HG02623 (cell line): ENCODE results near the gene HTR1D.
"Not testable (repeated sequence)": the region's sequence is repeated elsewhere in the genome, so short reads cannot be mapped to it uniquely, and the experiment has no call there.

Experiments used
- ATAC-seq: cut with Tn5 transposase; IDR thresholded peaks from one replicate; pipeline ENCODE4 v1.9.1; 2021; ENCODE audit warnings: moderate library complexity; ENCODE audit not compliant: unreplicated experiment

The HTR1D gene

DNA sequence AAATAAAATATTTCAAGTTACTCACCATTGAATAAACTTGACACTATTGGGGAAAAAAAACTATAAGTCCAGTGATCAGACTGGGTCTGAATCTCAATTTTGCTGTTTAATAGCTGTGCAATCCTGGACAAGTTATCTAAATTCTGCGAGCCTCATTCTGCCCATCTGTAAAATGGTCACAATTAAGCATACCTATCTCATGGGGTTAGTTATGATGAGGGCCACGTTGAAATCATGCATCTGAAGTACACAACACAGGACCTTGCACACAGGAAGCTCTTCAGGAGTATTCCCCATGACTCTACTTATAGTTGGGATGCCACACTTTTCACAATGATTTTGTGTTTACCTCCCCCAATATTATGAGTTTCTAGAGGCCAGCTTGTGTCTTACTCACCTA lies 3.8 kb upstream of the HTR1D start:
- ATAC-seq, result no peak

DNA sequence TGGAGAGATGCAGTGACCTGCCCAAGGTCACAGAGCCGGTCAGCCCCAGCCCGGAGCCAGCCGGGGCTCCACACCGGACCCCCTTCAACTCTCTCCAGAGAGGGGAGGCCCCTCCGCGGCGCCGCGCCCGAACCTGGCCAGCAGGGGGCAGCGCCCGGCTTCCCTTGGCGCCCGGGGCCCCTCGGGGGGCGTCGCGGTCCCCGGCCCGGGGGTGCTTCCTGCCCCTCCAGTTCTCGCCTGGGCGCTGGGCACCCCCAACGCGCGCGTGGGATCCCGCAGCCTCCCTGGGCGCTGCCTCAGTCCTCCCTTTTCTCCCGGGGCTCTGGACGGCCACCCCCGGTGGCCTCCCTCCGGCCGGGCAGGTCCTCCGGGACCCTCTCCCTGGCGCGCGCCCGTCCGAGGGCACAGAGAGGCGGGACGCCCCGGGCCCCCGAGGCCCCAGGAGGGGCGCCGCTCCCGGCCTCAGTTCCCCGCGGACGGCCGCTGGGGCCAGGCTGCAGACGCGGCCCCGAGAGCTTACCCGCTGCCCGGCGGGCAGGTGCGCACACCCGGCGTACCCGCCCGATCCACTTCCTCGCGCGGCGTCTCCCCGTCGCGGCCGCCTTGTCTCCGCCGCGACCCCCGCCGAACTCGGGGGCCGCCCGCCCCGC lies 406 bp downstream of the HTR1D start:
- ATAC-seq, result no peak

DNA sequence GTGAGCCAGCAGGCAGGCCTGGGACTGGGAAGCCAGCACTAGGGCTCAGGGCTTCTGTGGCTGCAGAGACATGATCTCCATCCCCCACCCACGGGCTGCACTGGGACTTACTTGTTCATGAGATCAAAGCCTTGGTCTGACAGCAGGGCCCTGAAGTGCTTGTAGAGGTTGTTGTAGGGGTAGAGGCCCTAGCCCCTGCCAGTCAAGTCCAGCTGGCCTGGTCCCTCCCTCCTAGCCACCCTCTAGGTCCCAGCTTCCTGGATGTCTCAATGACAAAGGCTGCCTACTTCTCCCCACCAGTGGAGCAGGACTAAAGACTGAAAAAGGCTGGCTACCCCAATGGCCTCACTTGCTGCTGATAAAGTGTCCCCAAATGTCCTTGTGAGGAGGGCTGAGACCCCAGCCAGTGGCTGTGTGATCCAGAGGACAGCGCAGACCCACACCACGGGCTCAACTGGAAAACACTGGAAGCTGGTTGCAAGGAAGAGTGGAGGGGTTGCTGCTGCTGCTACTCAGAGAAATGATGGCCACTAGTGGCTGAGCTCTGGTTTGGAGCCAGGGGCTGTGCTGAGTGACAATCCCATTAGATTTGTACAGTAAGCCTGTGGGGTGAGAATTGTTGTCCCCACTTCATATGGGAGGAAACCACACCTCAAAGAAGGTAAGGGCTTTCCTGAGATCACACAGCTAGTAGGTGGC lies 1.4 kb downstream of the HTR1D start:
- ATAC-seq, result no peak

DNA sequence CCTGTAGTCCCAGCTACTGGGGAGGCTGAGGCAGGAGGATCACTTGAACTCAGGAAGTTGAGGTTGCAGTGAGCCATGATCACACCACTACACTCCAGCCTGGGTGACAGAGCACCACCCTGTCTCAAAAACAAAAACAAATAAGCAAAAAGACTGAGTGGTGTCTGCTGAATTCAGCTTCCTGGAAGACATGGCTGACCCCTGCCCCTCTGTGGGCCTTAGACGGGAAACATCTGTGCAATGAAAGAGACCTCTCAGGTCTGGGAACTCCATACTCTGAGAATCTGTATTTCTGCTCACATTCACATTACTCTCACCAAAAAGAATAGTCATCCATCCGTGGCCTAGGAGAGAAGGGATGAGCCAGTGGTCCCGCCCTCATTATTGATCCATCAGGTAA lies 2.0 kb downstream of the HTR1D start:
- no peak for ATAC-seq

DNA sequence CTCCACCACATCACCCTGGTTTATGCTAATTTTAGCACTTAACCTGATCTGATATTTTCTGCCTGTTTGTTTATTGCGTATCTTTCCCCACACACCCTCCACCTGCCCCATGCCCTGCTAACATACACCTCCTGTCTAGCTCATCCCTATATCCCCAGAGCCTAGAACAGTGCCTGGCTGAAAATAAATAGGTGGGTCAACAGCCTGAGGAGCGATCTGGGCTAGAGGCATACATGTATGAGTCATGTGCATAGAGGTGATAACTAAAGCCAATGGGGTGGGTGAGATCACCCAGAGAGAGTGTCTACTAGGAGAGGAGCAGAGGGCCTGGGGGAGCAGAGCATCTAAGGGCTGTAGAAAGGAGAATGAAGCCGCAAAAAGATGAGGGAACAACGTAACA lies 2.7 kb downstream of the HTR1D start:
- ATAC-seq, result no peak

DNA sequence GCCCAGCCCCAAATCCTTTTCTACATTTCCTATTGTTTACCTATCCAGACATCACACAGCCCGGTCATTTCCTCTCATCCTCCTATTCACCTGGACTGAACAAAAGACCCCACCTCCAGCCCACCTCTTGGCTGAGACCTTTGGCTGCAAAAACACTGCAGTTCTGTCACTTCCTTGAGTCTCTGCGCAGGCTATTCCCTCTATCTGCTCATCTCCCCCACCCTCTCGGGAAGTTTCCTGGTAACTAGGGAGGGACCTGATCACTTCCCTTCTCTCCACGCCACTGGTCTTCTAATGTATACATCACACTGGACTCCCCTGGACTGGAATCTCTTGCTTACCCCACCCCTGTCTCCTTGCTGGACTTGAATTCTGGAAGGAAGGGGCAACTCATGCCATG lies 5.3 kb downstream of the HTR1D start:
- no peak for ATAC-seq

DNA sequence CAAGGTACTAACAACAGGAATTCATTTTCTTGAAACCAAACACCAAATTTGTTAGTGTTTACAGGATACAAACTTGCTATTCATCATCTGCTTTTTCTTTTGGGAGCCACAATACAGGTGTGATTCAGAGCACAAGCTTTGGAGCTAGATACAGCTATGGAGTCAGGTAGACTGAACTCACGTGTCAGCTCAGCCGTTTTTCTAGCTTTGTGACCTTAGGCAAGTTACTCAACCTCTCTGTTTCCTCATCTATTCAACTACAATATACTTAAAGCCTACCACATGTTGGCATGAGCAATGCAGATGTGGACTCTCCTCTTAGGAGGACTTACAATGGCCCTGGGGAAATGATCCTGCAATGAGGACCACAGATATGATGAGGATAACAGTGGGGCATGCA lies 6.3 kb downstream of the HTR1D start:
- ATAC-seq, result no peak

DNA sequence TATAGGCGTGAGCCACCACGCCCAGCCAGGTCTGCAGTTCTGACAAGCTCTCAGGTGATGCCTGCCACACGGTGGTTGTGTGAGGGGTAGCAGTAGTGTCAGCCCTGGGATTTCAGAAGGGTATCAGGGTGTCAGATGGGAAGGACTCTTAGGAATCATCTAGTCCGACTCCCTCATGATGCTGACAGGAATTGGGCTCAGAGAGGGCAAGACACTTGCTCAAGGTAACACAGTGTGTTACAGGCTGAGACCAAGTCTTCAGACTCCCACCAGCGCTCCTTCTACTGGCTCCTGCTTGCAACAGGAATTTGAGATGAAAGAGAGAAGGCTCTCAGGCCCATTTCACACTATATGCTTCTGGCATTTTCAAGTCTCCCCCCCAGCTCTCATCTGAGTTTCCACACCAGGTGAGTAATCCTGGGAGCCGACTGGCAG lies 6.9 kb downstream of the HTR1D start:
- ATAC-seq, result no peak

DNA sequence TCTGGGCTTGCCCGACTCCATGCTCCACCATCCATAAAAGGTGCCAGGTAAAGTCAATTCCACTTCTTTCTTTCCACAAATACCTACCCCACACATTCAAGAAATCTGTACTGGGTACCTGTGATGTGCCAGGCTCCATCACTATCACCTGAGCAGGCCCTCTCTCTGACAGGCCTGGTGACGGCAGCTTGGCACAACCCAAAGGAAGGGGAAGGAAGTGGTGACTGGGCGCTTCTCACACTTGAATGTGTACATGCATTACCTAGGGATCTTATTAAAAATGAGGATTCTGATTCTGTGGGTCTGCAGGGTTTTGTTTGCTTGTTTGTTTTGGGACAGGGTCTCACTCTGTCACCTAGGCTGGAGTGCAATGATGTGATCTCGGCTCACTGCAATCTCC lies 7.5 kb downstream of the HTR1D start:
- no peak for ATAC-seq

DNA sequence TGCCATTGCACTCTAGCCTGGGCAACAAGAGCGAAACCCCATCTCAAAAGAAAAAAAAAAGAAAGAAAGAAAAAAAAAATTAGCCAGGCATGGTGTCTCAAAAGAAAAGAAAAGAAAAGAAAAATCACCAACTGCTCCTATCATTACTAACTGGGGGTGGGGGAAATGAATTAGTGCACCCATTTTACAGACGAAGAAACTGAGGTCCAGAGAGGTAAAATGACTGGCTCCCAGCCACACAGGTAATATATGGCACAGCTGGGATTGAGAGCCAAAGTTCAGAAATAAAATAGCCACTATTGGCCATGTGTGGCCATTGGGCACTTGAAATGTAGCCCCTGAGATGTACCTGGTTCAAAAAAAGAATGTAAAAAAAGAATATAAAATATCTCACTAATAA lies 8.8 kb downstream of the HTR1D start:
- no peak for ATAC-seq

DNA sequence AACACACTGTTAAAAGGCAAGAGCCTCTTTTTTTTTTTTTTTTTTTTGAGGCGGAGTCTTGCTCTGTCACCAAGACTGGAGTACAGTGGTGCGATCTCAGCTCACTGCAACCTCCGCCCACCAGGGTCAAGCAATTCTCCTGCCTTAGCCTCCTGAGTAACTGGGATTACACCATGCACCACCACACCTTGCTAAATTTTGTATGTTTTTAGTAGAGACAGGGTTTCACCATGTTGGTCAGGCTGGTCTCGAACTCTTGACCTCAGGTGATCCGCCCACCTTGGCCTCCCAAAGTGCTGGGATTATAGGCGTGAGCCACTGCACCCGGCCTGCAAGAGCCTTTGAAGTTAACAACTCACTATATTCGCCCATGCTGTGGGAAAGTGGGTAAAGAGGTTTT lies 9.6 kb downstream of the HTR1D start:
- not testable (repeated sequence) for ATAC-seq

DNA sequence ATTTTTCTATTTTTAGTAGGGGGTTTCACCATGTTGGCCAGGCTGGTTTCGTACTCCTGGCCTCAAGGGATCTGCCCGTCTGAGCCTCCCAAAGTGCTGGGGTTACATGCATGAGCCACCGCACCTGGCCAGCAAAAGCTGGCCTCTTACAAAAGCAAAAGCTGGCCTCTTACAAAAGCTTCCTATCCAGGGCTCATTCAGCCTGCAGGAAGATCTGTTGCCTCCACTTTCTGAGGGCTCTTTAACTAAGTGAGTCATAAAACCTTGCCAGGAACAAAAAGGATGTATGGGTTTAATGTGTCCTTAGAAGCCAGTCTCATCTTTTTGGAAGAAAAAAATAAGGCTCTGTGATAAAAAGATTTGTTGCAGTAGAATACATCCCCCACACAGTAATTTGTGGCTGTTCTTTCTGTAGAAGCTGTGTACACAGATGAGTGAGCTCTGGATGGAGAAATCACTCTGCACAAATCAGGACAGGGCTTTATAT lies 15.0 kb downstream of the HTR1D start:
- no peak for ATAC-seq

DNA sequence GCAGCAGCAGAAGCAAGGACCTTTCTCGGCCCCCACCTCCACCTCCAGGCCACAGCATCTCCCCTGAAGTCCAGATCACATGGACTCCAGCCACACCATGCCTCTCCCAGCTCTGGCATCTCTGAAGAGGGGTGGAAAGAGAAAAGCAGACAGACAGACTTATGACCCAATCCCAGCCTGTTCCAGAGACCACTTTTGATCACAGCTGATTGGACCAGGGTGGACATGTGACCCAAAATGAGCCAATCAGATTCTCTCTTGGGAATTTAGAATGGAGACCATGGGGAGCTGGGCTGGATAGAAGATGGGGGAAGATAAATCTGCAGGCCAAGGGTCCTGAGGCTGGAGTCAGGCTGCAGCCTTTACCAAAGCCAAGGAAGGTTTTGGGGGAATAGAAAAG lies 16.4 kb downstream of the HTR1D start:
- ATAC-seq, result no peak

DNA sequence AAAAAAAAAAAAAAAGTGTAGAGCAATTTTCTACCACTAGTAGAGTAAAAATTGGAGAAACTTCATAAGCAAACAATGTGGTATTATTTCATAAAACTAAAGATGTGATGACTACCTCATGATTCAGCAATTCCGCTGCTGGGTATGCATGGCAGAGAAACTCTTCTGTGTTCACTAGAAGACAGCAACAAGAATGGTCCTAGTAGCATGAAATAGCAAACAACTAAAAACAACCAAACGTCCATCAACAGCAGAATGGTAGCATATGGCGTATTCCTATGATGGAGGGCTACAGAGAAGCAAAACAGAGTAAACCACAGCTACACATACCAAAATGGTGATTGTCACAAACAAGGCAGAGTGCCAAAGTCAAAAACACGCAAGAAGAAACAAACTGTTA lies 18.9 kb downstream of the HTR1D start:
- ATAC-seq, result no peak

DNA sequence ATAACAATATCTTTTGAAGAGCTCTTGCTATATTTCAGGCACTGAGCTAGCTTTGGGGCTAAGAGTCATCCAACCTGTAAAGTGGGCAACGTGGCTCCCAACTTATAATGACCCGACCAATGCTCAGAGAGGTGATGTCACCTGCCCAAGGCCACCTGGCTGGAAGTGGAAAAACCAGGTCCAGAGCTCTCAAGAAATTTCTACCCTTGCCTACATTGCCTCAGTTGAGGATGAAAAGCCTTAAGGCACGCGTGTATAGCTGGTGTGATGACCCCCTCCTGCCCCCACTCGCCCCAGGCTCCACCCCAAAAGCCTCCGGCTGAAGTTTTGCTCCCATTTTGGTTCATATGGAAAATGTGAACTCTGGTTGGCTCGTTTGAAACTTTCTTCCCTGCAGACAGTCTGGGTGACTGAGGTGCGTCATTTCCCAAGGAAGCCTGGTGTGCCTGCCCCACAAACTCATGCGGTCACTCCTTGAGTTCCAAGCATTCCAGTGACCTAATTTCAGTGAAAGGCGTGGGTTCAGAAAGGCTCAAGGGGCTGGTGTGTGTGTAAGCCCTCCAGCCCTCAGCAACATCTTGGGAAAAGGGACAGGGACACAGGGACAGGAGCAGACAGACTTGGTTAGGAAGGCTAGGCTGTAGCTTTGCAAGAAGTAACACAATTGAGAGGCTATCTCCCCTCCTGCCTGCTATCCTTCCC lies 20.5 kb downstream of the HTR1D start:
- no peak for ATAC-seq

DNA sequence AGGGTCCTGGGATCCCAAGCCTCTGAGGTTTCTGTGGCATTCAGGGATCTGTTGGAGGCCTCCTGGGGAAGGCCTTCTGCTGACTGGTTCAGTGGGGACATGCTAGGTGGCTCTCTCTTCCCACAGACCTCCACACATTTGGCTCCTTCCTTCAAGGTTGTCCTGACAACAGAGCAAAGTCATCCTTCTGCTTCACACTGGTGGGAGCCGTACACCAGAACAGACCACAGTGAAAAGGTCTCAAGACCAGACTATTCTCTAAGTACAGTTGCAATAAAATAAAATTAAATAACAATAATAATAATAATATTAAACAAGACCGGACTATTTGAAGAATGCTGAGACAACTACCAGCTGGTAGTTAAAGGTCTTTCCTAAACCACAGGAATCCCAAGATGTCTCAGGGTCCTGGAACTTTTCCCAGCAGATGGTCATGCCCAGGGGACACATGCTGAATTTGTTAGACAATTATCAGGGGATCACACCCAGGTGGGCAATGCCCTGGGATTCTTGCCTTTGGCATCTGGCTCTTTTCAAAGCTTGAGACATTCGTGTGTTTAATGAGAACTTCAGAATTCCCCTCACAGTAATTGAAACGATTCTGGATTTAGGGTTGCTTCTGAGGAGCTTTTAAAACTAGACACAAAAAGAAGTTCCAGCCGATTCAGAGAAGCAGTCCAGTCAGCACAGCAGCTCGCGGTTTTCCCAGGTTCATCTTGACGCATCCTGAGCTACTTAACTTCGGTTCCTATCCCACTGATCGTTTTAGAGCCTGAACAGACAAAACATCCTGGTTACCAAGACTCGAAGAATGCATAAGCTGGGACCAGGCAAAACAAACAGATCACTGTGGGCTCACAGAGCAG lies 22.9 kb downstream of the HTR1D start:
- ATAC-seq, result no peak

DNA sequence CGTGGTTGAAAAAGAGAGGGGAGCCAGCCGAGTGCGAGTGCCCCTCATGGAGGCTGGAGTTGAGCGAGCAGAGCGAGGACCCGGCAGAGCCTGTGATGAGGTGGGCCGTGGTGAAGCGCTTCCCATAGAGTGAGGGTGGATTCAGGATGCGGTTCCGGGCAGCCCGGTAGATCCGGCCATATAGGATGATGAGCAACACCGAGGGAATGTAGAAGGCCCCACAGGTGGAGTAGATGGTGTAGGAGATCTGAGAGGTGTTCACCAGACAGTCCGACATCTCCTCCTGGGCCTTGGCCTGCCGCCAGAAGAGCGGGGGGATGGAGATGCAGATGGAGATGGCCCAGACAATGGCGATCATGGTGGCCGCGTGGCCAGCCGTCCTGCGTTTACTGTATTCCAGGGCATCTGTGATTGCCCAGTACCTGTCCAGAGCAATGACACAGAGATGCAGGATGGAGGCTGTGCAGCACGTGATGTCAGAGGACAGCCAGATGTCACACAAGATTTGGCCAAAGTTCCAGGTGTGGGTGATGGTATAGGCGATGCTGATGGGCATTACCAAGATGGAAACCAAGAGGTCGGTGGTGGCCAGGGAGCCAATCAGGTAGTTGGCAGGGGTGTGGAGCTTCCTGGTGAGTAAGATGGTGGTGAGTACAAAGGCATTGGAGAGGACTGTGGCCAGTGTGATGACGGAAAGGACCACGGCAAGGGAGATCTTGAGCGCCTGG lies 23.7 kb downstream of the HTR1D start:
- no peak for ATAC-seq

DNA sequence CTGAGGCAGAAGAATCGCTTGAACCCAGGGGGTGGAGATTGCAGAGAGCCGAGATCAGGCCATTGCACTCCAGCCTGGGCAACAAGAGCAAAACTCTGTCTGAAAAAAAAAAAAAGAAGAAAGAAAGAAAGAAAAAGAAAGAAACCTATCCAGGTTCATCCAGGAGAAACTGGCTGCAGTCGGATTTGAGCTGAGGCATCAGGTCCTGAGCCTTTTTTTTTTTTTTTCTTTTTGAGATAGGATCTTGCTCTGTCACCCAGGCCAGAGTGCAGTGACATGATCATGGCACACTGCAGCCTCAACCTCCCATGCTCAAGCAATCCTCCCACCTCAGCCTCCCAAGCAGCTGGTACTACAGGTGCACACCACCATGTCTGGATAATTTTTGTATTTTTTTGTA lies 26.1 kb downstream of the HTR1D start:
- ATAC-seq, result no peak

DNA sequence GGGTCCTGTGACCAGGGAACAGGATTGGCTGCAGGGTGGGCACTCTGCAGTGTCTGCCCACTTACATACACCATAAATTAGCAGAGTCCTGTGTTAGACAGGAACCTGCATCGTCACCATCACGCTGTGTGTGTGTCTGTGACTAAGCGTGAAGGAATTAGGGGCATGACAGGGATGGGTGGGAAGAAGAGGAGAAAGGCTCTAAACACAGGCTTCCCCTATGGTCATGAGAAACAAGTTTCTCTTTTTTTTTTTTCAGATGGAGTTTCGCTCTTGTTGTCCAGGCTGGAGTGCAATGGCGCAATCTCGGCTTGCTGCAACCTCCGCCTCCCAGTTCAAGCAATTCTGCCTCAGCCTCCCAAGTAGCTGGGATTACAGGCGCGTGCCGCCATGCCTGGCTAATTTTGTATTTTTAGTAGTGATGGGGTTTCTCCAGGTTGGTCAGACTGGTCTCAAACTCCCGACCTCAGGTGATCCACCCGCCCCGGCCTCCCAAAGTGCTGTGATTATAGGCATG lies 28.3 kb downstream of the HTR1D start:
- ATAC-seq, result not testable (repeated sequence)

DNA sequence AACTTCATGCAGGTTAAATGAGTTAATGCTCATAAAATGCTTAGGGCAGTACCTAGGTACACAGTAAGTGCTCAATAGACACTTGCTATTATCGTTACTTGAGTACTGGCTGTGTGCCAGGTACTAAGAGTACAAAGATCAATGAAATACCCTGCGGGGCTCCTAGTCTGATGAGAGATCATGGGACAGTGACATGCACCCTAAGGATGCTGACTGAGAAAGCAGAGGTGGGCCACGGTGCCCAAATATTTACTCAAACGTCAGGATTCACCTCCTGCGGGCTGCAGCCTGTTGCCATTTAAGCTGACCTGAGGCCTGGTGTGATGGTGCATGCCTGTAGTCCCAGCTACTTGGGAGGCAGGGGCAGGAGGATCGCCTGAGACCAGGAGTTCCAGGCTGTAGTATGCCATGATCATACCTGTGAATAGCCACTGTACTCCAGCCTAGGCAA lies 28.8 kb downstream of the HTR1D start:
- no peak for ATAC-seq
